Right lobe of liver (tissue), 6 donors: Measurements from ENCODE around the gene ATOH1. TPM values are rescaled to one million over a fixed set of nuclear protein-coding genes. Genes with fewer than 3 reads are reported as not detected.

Experiments used
- ATAC-seq, 4 donors: fragments of 200-7000 bp; cut with Tn5 transposase; one replicate each; pipeline ENCODE4 v1.9.1; 2020; ENCODE audit warnings: mild to moderate bottlenecking in 4 of 4, moderate library complexity in 4 of 4
- DNase-seq, 3 donors: peaks; one replicate each; pipeline ENCODE4 v3.0.0-alpha.2; 2020
- H3K27ac ChIP-seq, 3 donors: fragments of 200-600 bp; one replicate each; pipeline ENCODE4 v1.8.0; 2022
- H3K27me3 ChIP-seq, 2 donors: fragments of 200-600 bp; one replicate each; pipeline ENCODE4 v1.8.0; 2022
- H3K36me3 ChIP-seq, 4 donors: fragments of 200-600 bp; sonication (generic) in 1 of 4; one replicate each; pipeline versions ENCODE4 v1.5.1 to v1.8.0; 2017 to 2022; ENCODE audit warnings: control low read depth in 1 of 4
- H3K4me1 ChIP-seq, 4 donors: fragments of 200-600 bp; sonication (generic) in 1 of 4; one replicate each; pipeline versions ENCODE4 v1.5.1 to v1.8.0; 2017 to 2022; ENCODE audit warnings: control low read depth in 1 of 4
- H3K4me3 ChIP-seq, 3 donors: fragments of 200-600 bp; one replicate each; pipeline ENCODE4 v1.8.0; 2022
- H3K9me3 ChIP-seq, 4 donors: fragments of 200-600 bp; sonication (generic) in 1 of 4; one replicate each; pipeline versions ENCODE4 v1.5.1 to v1.8.0; 2017 to 2022; ENCODE audit warnings: control low read depth in 1 of 4
- CTCF ChIP-seq, 4 donors: fragments of 200-600 bp in 3 of 4; fragments of 450-650 bp in 1 of 4; IDR thresholded peaks; one replicate each; pipeline versions ENCODE4 v1.5.1 to v1.8.0; 2016 to 2022; ENCODE audit warnings: antibody characterized with exemption in 4 of 4, mild to moderate bottlenecking in 2 of 4
- POLR2A ChIP-seq: fragments of 450-650 bp; IDR thresholded peaks from one replicate; pipeline ENCODE4 v1.6.1; 2017; ENCODE audit warnings: antibody characterized with exemption, mild to moderate bottlenecking
- WGBS: methylation state at CpG from one replicate; pipeline ENCODE4 v1.1.6; 2018; ENCODE audit warnings: low coverage, low lambda C conversion rate; ENCODE audit not compliant: insufficient coverage; ENCODE audit errors: missing lambda C conversion rate; 5-methylcytosine and 5-hydroxymethylcytosine counted together
- intact Hi-C, 2 donors: fragments of 100-400 bp; cut with DNase I; formaldehyde crosslinking; loops; one replicate each; pipeline versions ENCODE4 v1.11.2 to v1.14.1; 2022
- total RNA-seq, 6 experiments: library from RNA; depleted of rRNA in 2 of 6; stranded (reverse); fragments of >200 nt in 2 of 6; fragmentation: NEBNext Ultra II Directional in 3 of 6; extraction: Animal tissue kit (Norgen Biotek cat#: 25700) in 3 of 6; gene quantifications; one replicate each; pipeline versions ENCODE4 v1.1.0 to v1.2.4, GENCODE V29; 2016 to 2023
- donor health status: DM: no; HTN: yes; CAD: no.
- donor health status: DM: no; HTN: no; CAD: no.
- donor health status: DM: no; HTN: no; CAD: no.
- donor health status: DM: no; HTN: yes; CAD: no.
- donor health status: DM: no; HTN: yes; CAD: no.

ATOH1 gene
- total RNA-seq, 6 experiments from 2014 or later = not detected

GRCh38 chr4:93831716-93832496, 3.4 kb downstream of the ATOH1 start:
- TF ChIP-seq CTCF (IDR thresholded peaks at IDR 0.05) (no peak), POLR2A (no peak)
- intact Hi-C loops = no loop called here
- peaks cover 0 to 17% (median 0%) of the 10 kb centered on the region in 4 donors for H3K4me1 ChIP-seq
- H3K27ac ChIP-seq = no peak overlapping the region
- no peak overlapping the region for H3K4me3 ChIP-seq
- H3K36me3 ChIP-seq = no peaks in the 10 kb centered on the region
- 10% methylated on average over 23 of the region's 25 CpGs for WGBS
- DNase-seq = no peak
- no peaks in the 10 kb centered on the region for H3K9me3 ChIP-seq
- no peak for ATAC-seq
- peaks cover 0 to 22% of the 10 kb centered on the region in 2 donors for H3K27me3 ChIP-seq

GRCh38 chr4:93834249-93835066, 5.9 kb downstream of the ATOH1 start:
- no peaks in the 10 kb centered on the region for H3K36me3 ChIP-seq
- H3K4me1 ChIP-seq = peaks cover 0 to 1% (median 0%) of the 10 kb centered on the region in 4 donors
- intact Hi-C loops = no loop called here
- DNase-seq (no peak), ATAC-seq (no peak)
- peaks cover 0 to 16% of the 10 kb centered on the region in 2 donors for H3K27me3 ChIP-seq
- TF ChIP-seq CTCF (IDR thresholded peaks at IDR 0.05) = no peak
- TF ChIP-seq POLR2A = no peak
- H3K27ac ChIP-seq = no peak overlapping the region
- 10% methylated on average over 26 of the region's 42 CpGs for WGBS
- H3K4me3 ChIP-seq = no peak overlapping the region
- no peaks in the 10 kb centered on the region for H3K9me3 ChIP-seq

GRCh38 chr4:93835929-93836328, 7.4 kb downstream of the ATOH1 start:
- ATAC-seq = no peak
- Histone ChIP-seq H3K4me3 (no peak overlapping the region), H3K27me3 (peaks cover 0 to 5% of the 10 kb centered on the region in 2 donors), H3K36me3 (no peaks in the 10 kb centered on the region), H3K9me3 (no peaks in the 10 kb centered on the region), H3K4me1 (no peaks in the 10 kb centered on the region), H3K27ac (no peak overlapping the region)
- intact Hi-C loops = no loop called here
- WGBS = 50% methylated on average over 1 of the region's 1 CpG
- no peak for DNase-seq
- TF ChIP-seq POLR2A (no peak), CTCF (IDR thresholded peaks at IDR 0.05) (no peak)

- TF ChIP-seq CTCF (IDR thresholded peaks at IDR 0.05) = no peak
- TF ChIP-seq POLR2A = no peak
- no peak for DNase-seq
- H3K4me3 ChIP-seq = no peak overlapping the region
- no peaks in the 10 kb centered on the region for H3K27me3 ChIP-seq
- H3K36me3 ChIP-seq = no peaks in the 10 kb centered on the region
- no peak for ATAC-seq
- intact Hi-C loops = no loop called here
- no peak overlapping the region for H3K27ac ChIP-seq
- H3K9me3 ChIP-seq = no peaks in the 10 kb centered on the region
- 39% methylated on average over 4 of the region's 4 CpGs for WGBS
- no peaks in the 10 kb centered on the region for H3K4me1 ChIP-seq
These were observed 11.2 kb downstream of the ATOH1 start for GRCh38 chr4:93839704-93840103.
